ENCODE results near the gene AGRN.

GRCh38 chr1:1041873-1042272 lies 22.0 kb downstream of the AGRN start:
- TF ChIP-seq CTCF (IDR thresholded peaks at IDR 0.05) (no peak), POLR2A (IDR thresholded peaks at IDR 0.05) (no peak)
